ENCODE measurements around the gene MSX1. TPM values are rescaled to one million over a fixed set of nuclear protein-coding genes. Genes with fewer than 3 reads are reported as not detected.

The MSX1 gene
- total RNA-seq, 1 experiment from 2014 or later, result not detected

DNA sequence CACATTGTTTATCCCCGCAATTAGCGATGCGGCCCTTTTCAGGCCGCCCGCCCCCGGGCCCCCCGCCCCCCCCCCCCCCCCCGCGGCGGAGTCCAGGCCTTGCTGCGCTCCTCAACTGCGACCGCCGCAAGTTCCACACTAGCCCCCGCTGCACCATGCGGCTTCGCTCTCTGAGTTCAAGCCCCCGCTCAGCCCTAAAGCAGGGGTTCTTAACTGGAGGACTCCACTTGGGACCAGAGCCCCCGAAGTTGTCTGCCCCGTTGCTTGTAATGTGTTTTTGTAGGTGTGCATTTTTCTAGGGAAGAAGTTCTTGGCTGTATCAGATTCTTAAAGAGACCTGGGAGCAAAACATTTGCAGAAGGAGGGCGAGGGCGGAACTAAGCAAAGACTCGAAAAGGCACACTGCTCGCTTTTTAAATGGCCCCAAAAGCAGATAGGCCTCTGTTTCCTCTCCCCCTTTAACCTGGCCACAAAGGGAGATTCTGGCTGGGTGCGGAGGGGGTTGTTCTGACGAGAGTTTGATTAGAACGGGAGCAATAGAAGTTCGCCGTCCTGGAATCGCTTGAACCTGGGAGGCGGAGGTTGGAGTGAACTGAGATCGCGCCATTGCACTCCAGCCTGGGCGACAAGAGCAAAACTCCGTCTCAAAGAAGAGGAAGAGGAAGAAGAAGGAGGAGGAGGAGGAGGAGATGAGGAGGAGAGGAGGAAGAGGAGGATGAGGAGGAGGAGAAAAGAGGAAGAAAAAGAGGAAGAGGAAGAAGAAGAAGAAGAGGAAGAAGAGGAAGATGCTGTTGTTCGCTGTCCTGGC, 2.3 kb upstream of the MSX1 start:
- H3T11ph ChIP-seq (ENCODE audit: low read length), result no peak overlapping the region
- H4K91ac ChIP-seq (ENCODE audit: insufficient read length, low read depth, low read length), result no peak overlapping the region
- H3K36me3 Mint-ChIP-seq (ENCODE audit: insufficient read depth in 1 of 3, low read depth in 3 of 3), result no peaks in the 10 kb centered on the region; a peak in 2 of 7 replicates
- no peak overlapping the region for H3K18ac ChIP-seq (ENCODE audit: insufficient read length, low read depth, low read length)
- H2AK5ac ChIP-seq (ENCODE audit: insufficient read length, low read length), result no peak overlapping the region
- no peak overlapping the region for H3K56ac ChIP-seq (ENCODE audit: insufficient read length, low read depth, low read length)
- DNase-seq, result no peak
- H3K4me1 Mint-ChIP-seq, result peaks cover 16 to 62% of the 10 kb centered on the region in 2 experiments
- WGBS (ENCODE audit: extremely low coverage, insufficient read length, low lambda C conversion rate), result no CpG with 5 or more reads among the region's 36 CpGs
- H2BK15ac ChIP-seq (ENCODE audit: low read depth, low read length), result no peak overlapping the region
- H3K27ac ChIP-seq (ENCODE audit: insufficient read length, low read depth, low read length), result no peak overlapping the region
- H4K5ac ChIP-seq (ENCODE audit: insufficient read length, low read depth, low read length), result no peak overlapping the region
- no peak overlapping the region for H2AFZ ChIP-seq (ENCODE audit: low read length)
- H3K9me3 ChIP-seq (ENCODE audit: control insufficient read depth, low read depth, low read length), result no peaks in the 10 kb centered on the region
- no peak overlapping the region for H2BK20ac ChIP-seq (ENCODE audit: low read depth, low read length, poor library complexity, severe bottlenecking)
- H3K9me3 Mint-ChIP-seq, result peaks cover 0 to 10% of the 10 kb centered on the region in 2 experiments
- H4K8ac ChIP-seq (replicated peaks; ENCODE audit: insufficient read length, low read depth, low read length), result no peak overlapping the region
- peaks cover 73% of the 10 kb centered on the region for H3K27me3 Mint-ChIP-seq (ENCODE audit: low read depth)
- H3K27me3 ChIP-seq (ENCODE audit: insufficient read depth, low read length), result peaks cover 92% of the 10 kb centered on the region
- no peak overlapping the region for H3K4me2 ChIP-seq (ENCODE audit: insufficient read depth, insufficient read length, low read length)
- H3K23me2 ChIP-seq (ENCODE audit: insufficient read length, low read depth, low read length, poor library complexity, severe bottlenecking), result peaks cover 8% of the 10 kb centered on the region
- no peak overlapping the region for H2BK12ac ChIP-seq (ENCODE audit: insufficient read length, low read depth, low read length)
- H3K14ac ChIP-seq (ENCODE audit: insufficient read depth, low read length), result no peak overlapping the region
- no peak overlapping the region for H3K9ac ChIP-seq (ENCODE audit: extremely low read depth, insufficient read length, low read length)
- H2BK120ac ChIP-seq (ENCODE audit: low read depth, low read length, poor library complexity, severe bottlenecking), result no peak overlapping the region
- no peak overlapping the region for H2BK5ac ChIP-seq (ENCODE audit: insufficient read length, low read length)
- H3K79me2 ChIP-seq (ENCODE audit: insufficient read depth, low read length), result no peaks in the 10 kb centered on the region
- H3K4me3 Mint-ChIP-seq, result peak overlapping the region in 1 of 2 experiments; percentile 48; a peak in 2 of 5 replicates
- TF ChIP-seq, protein P1, sequence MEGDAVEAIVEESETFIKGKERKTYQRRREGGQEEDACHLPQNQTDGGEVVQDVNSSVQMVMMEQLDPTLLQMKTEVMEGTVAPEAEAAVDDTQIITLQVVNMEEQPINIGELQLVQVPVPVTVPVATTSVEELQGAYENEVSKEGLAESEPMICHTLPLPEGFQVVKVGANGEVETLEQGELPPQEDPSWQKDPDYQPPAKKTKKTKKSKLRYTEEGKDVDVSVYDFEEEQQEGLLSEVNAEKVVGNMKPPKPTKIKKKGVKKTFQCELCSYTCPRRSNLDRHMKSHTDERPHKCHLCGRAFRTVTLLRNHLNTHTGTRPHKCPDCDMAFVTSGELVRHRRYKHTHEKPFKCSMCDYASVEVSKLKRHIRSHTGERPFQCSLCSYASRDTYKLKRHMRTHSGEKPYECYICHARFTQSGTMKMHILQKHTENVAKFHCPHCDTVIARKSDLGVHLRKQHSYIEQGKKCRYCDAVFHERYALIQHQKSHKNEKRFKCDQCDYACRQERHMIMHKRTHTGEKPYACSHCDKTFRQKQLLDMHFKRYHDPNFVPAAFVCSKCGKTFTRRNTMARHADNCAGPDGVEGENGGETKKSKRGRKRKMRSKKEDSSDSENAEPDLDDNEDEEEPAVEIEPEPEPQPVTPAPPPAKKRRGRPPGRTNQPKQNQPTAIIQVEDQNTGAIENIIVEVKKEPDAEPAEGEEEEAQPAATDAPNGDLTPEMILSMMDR (conservative IDR thresholded peaks at IDR 0.05), result no peak
- 0 out of 2 replicates have a peak, but pooled peaks cover 3% of the 10 kb centered on the region for H3K4me1 ChIP-seq (ENCODE audit: insufficient read depth, low read length)
- no peak overlapping the region for H3K27ac Mint-ChIP-seq
- H3K4ac ChIP-seq (ENCODE audit: low read depth, low read length), result no peak overlapping the region
- H3K79me1 ChIP-seq (ENCODE audit: insufficient read depth, low read depth, low read length, poor library complexity, severe bottlenecking), result no peaks in the 10 kb centered on the region
- peaks cover 8% of the 10 kb centered on the region for H4K20me1 ChIP-seq (ENCODE audit: control insufficient read depth, insufficient read depth, insufficient read length)
- H3K23ac ChIP-seq (ENCODE audit: insufficient read length, low read depth, low read length), result no peak overlapping the region

All from H9 (cell line).